Measurements from ENCODE around the gene LRRC75A.

- TF ChIP-seq CTCF (conservative IDR thresholded peaks at IDR 0.05 in 1 of 2, IDR thresholded peaks at IDR 0.05 in 1 of 2; ENCODE audit: extremely low read depth in 1 of 2, insufficient read depth in 1 of 2, low read depth in 1 of 2, low read length in 2 of 2): no peak
- TF ChIP-seq EZH2 (IDR thresholded peaks at IDR 0.05; ENCODE audit: borderline replicate concordance, low read length): no peak
Observed at GRCh38 chr17:16475179-16475704, 16.8 kb downstream of the LRRC75A start.

All from mammary epithelial cell (primary cell).